LHCN-M2 (cell line): ENCODE measurements around the gene PRSS21. TPM values are rescaled to one million over a fixed set of nuclear protein-coding genes. Genes with fewer than 3 reads are reported as not detected.

Experiments used
- DNase-seq: peaks from one replicate; pipeline ENCODE4 v3.0.0-alpha.2; 2012; ENCODE audit warnings: low read depth
- total RNA-seq: library from RNA; depleted of rRNA; stranded (reverse); fragments of >200 nt; gene quantifications from 2 replicates; pipeline ENCODE4 v1.2.3, GENCODE V29; 2014

Gene PRSS21
- total RNA-seq, 1 experiment from 2014 or later = not detected

DNA sequence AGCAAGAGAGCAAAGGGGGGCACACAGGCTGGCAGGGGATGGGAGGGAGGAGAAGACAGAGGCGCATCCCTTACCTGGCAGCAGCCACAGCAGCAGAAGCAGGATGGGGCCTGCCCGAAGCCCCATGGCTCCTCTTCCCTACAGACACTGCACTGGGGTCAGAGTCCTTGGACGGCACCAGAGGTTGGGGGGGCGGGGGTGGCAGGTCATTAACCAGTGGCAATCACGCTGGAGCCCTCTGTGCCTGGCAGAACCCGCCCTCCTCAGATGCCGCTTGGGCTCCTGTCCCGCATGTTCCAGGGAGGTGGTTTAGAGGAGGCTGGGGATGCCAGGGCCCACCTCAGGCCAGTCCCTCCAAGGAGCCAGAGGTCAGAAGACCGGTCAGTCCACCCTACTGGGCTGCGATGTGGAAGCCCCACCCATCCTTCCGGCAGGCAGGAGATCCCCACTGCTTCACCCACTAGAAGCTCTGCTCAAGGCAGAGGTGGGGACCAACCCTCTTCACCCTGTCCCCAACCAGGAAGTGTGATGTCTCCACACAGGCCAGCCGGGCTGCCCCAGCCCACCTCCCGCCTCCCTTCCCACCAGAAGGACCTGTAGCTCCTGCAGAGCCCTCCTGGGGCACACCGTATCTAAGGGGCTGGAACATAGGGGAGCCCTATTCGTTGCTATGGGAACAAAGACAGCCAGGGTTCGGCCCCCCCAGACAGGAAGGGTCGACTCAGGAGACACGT is 24.7 kb downstream of the PRSS21 start:
- DNase-seq = no peak

DNA sequence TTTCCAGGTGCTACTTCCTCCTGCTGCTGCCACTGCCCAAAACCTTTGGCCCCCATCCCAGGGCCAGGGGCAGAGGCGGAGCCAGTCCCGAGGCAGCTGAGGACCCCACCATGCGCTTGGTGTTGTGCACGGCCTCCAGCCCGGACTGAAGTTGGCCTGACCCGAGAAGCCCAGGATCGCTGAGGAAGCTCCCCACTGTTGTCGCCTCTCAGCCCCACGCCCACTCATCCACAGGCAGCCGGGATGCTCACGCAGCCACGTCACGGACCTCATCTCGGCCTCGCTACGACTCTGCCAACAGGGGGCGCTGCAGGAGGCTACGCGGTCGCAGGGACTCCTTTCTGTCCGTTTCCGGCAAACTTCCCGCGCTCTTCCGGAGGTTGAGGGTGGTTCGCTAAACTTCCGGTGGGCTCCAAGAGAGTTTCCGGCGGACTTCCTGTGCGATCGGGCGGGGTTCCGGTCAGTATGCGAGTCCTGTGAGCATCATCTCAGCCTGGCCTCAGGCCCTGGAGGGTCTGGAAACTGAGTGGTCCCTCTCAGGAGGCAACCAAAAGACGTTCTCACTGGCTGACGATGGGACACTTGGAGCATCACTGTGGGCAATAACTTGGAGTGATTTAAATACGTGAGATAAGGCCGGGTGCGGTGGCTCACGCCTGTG is 25.4 kb downstream of the PRSS21 start:
- DNase-seq = no peak

DNA sequence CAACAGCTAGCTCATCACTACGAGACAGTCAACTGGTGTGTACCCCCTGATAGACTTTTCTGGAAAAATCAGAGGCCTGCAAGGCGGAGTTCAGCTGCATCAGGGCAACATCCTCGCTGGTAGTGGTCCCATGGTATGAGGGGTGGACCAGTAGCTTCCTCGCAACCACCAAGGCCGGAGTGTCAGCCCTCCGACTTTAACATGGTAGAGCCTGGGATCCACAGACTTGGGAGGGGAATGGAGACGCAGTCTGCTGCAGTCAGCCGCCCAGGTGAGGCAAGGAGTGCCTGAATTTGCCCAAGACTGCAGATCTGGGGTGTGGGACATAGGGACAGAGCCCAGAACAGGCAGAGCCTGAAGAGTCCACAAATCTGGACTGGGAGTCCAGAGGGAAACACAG is 26.5 kb downstream of the PRSS21 start:
- no peak for DNase-seq

DNA sequence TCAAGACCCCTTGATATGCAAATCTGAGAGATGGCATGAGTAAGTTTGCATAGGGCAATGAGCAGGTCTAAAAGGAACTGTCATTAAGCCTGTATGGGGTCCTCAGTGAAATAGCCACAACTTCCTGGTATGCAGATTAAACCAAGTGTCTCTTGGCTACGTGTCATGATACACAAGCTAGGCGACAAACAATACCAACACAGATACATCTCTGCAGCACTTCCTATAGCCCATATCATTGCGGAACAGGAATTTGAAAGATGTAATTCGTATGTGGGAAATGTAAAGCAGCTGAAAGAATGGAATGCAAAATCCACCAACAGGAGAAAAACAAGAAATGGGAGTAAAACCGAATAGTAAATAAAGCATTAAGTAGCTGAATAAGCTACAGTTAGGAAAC is 28.1 kb downstream of the PRSS21 start:
- no peak for DNase-seq

DNA sequence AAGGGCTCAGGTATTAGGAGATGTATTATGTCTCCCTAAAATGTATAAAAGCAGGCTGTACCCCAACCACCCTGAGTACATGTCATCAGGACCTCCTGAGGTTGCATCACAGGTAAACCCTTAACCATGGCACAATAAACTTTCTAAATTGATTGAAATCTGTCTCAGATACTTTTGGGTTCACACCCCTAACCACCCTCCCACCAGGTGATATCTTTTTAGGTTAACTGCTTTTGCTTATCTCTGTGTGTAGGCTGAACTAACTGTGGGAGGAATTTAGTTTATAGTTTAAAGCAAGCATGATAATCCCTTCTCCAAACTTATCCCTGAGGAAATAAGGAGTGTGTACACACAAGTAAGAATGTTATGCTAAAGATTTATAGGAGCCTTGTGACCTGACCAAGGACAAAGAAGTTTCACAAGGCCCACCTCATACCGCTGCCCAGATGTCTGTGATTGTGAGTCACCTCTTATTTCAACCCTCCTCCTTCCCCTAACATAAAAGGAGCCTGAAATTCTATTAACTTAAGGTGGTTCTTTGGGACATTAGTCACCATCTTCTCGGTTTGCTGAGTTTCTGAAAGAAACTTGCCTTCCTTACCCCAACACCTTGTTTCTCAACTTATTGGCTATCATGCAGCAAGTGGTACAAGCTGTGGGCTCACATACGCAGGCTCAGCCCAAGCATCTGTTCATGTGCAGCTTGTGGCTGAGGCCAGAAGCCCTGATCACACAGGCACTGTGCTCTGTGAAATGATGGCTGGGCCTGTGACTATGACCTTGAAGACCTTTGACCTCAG is 29.7 kb downstream of the PRSS21 start:
- peak; percentile 63 for DNase-seq

DNA sequence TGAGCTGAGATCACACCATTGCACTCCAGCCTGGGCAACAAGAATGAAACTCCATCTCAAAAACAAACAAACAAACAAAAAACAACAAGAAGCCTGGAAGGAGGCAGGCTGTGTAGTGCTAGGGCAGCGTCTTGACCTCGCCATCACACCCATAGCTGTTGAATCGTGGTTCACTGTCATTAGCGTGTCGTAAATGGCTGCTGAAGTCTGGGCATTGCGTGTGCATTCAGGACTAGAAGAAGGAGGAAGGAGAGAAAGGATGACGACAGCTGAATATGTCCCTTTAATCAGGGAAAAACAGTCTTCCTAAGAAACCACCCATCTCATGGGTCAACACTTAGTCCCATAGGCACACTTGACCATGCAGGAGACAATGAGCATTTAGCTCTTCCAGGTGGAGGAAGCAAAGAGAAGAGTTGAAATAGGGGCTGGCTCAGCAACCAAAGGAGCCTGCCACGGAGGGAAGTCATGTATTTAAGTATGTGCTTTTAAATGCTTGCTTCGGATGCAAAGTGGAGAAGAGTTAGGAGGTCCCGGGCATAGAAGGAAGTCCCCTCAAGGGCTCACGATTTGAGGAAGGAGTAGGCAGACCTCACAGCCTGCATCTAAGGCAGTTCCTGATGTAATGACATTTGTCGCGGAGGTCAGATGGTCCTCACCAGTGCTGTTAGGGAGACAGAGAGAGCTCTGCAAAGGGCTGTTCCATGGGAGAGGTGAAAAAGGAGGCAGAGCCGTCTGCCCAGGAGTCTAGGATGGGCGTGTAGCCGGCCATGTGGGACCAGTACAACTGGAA is 32.1 kb downstream of the PRSS21 start:
- no peak for DNase-seq

DNA sequence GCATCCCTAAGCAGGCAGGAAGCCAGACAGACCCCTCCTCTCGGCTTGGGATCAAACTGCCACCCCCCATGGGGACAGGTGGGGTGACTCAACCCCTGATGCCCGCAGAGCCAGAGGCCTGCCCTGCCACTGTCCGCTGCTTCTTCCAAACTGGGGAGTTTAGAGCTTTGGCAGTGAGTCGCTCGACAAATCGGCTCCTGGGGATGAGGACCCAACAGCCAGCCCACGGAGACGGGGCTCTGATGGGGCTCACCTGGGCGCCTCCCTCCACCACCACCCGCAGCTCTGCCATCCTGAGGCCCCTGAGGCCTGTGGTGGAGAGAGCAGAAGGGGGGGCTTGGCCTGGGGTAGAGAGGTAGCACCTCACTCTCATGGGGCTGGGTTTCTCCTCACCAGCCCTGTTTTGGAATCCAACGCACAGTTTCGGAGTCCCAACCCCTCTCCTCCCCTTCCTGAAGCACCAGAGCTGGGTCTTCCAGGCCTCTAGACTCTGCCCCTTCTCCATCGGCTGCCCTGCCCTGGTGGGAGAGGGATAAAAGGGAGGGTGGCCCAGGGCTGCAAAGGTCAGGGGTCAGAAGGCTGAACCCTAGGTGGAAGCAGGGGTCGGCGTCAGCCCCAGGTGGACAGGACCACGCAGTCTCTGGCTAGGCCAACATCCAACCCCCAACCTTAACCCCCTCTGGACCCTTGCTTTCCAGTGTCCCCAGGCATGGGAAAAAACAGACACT is 35.1 kb downstream of the PRSS21 start:
- DNase-seq = no peak

DNA sequence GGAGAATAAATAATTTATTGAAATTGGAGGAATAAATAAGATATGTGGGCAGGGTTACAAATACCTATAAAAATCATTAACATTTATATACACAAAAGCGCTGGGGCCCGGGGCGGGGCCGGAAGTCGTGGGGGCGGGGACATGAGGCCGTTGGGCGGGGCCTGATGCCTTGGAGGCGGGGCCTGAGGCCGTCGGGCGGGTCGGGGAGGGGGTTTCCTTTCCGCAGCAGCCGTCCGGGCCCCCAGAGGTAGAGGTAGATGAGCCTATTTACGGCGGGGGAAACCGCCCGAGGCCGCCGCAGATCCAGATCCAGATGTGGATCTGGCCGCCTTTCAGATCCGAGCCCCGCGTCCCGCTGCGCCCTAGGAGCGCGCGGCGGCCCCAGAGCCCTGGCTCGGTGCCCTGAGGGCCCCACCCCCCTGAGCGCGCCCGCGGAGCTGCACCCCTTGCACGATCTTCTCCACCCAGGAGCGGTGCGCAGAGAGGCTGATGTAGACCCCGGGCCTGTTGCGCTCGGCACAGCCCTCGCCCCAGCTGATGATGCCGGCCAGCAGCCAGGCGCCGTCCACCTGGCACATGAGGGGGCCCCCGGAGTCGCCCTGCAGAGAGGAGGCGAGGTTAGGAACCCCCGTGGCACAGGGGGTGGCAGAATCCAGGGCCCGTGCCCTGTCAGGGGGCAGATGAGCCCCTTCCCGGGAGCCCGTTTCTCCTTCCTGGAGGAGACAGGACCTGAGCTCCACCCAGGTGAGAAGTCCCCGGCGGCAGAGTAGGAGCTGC is 35.9 kb downstream of the PRSS21 start:
- DNase-seq = no peak

DNA sequence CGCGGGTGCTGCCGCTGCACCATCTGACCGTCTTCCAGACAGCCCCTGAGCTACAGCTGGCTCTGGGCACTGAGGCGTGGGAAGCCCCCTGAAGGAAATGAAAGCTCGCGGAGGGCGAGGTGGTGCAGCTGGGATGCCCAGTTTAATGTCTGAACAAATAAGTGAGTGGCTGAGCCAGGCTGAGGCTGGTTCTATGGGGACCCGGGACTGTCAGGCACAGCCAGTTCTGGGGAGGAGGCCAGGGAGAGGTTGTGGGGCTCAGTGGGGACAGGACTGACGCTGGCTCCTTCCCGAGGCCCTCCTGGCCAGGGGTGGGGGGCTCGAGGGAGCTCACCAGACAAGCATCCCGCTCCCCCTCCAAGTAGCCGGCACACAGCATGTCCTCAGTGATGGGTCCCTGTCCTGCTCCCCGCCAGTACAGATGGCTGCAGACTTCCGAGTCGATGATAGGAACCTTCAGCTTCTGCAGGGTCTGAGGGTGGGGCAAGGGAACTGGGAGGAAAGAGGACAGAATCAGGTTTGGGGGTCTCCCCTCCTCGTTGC is 36.6 kb downstream of the PRSS21 start:
- DNase-seq = no peak

DNA sequence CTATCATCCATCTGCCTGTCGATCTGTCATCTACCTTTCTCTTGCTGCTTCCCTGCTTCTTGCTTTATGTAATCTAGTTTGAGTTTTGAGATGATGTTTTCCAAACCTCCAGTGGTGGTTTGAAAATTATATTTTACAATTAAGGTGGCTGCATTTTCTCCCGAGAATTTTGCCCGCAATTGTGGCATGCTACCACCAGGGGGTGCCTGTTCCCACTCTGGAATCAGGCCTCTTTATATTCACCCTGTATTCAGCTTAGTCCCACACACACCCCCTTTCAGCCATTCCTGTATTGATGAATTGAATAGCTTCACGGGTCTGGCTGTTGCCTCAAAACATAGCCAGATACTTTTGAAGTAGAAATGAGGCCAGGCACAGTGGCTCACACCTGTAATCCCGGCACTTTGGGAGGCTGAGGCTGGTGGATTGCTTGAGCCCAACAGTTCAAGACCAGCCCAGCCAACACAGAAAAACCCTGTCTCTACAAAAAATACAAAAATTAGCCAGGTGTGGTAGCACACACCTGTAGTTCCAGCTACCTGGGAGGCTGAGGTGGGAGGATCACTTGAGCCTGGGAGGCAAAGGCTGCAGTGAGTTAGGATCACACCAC is 37.8 kb downstream of the PRSS21 start:
- no peak for DNase-seq

DNA sequence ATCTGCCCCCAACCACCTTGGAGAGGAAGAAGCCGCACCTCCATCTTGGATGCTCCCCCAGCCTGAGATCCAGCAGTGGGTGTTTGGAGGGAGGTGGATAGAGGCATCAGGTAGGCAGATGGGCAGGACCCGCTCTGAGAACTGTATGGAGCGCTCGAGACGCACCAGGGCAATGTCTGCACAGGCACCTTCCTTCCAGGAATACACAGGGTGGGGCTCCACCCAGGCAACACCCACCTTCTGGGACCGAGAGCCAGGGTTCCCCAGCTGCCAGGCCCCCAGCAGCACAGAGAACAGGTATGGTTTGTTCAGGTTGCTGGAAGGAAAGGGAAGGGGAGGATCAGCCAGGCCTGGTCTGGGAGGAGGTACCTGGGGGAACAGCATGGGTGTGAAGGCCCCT is 38.5 kb downstream of the PRSS21 start:
- no peak for DNase-seq

DNA sequence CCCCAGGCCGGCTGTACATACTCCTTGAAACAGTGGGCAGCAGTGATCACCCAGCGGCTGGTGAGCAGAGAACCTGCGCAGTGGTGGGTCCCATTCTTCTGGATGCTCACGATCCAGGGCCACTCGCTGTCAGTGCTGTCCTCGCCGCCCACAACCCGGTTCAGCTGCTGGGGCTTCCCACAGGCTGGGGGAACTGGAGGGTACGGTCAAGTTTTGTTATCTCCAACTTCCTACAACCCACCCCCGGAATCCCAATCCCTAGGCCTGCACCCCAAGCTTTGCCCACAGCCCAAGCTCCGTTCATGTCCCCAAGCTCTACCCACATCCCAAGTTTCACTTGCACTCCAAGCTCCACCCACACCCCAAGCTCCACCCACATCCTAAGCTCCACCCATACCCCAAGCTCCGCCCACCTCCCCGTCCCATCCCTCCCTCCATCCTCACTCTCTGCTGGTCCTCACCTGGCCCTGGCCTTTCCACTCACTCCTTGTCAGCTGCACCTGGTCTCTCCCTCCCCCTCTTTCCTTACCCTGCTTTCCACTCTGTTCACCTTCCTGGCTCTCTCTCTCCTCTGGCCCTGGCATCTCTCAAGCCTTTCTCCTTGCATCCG is 39.1 kb downstream of the PRSS21 start:
- no peak for DNase-seq

DNA sequence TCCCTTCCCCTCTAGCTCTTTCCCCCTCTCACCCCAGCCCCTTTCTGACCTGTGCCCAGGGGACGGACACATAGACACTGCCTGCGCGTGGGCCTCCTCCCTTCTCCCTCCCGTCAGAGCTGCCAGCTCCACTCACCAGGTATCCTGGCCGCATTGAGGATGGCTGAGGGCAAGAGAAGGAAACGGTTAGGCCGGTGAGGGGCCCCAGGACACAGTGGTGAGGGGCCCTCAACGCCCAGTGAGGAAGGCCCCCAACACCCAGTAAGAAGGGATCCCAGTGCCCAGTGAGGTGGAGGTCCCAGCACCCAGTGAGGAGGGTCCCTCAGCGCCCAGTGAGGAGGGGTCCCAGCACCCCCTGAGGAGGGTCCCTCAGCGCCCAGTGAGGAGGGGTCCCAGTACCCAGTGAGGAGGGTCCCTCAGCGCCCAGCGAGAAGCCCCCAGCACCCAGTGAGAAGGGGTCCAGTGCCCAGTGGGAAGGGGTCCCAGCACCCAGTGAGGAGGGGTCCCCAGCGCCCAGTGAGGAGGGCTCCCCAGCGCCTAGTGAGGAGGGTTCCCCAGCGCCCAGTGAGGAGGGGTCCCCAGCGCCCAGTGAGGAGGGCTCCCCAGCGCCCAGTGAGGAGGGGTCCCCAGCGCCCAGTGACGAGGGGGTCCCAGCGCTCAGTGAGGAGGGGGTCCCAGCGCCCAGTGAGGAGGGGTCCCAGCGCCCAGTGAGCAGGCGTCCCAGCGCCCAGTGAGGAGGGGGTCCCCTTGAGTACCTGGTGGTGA is 39.8 kb downstream of the PRSS21 start:
- DNase-seq = no peak

DNA sequence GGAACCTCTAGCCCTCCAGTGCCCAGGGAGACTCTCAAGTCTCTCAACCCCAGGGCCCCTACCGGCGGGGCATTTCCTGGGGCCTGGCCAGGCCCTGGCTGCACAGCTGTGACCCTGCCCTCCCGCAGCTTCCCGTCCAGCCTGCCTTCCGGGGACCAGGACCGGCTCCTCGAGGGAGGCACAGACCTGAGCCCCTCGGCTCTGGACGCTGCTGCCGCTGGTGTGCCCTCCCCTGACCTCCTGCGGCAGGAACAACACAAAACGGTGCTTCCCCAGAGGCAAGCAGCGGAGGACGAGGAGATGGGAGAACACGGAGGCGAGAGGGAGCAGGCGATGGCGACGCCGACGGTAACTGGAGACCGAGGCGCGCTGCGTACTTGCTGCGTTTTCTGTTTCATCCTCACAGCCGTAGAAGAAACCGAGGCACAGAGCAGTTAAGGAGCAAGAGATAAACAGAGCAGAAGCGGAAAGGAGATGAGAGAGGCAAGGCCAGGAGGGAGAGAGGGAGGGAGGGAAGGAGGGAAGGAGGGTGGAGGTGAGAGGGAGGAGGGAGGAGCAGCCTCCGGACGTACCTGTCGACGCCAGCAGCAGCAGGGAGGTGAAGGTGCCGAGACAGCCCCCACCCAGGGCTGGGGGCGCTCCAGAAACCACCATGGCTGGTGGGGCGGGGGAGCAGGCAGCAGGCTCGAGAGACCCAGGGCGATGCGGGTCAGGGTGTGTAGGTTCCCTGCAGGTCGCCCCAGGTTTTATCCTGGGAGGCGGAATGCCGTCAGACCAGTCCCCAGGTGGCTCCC is 40.6 kb downstream of the PRSS21 start, which contains the start of gene PRSS22:
PRSS22 (minus strand) TSS at position 720 of the 794 bp plus-strand sequence; CDS start at position 654, 66 bp downstream.
- DNase-seq = no peak

DNA sequence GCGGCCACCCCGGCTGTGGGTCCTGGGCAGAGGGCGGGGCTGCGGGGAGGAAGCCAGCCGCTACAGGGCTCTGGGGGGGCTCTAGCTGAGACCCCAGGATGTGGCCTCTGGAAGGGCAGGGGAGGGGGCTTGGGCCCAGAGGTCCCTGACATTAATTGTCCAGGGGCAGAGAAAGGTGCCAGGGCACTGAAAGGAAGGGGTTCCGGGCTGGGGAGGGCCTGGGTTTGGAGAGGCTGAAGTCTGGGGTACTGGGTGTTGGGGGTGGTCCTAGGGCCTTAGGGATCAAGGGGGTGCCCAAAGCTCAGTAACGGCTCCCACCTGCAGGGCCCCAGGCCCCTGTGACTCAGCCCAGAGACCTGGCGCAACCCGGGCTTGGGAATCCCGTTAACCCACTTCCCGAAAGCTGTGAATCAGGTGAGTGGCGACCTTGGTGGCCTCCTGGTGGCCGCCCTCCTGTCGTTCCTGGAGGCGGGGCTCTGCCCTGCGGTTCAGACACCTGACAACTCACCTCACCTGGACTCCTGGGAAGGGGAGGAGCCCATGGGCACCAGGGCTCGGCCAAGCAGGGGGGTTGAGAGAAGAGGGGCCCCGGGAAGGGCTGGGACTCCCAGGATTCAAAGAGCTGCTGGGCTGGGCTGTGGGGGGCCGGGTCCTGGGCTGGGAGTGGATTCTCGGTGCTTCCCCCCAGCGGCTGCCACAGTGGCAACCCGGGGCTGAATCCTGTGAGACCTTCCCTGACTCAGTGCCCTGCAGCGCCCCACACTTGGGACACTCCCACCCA is 41.4 kb downstream of the PRSS21 start:
- DNase-seq = no peak

DNA sequence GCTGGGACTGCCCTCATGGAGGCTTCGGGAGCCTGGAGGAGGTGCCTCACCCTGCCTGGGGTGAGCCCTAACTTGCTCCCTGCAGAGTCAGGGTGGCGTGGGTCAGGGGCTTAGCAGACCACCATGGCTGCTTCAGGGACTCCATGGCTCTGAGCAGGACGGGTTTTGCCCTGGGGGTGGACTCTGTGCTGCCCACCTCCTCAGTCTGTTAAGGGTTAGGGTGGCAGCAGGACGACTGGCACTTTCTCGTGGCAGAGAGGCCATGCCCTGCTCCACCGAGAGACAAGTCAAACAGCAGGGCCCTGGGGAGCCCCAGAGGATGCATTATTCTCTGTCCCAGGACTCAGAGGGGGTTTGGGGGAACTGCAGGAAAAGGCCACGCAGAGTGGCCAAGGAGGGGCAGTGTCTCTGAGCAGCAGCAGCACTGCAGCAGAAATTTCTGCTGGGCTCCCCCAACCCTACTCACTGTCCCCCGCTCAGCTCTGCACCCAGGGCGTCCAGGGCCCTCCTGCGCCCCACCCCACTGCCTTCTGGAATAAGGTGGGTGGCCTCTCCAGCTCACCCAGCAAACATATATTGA is 42.7 kb downstream of the PRSS21 start:
- no peak for DNase-seq
